Fibroblast of the conjunctiva (primary cell): Measurements from ENCODE around the gene CCM2.

Experiments used
- DNase-seq: peaks from one replicate; pipeline ENCODE4 v3.0.0-alpha.2; 2010; ENCODE audit warnings: low read depth

CCM2 gene

DNA sequence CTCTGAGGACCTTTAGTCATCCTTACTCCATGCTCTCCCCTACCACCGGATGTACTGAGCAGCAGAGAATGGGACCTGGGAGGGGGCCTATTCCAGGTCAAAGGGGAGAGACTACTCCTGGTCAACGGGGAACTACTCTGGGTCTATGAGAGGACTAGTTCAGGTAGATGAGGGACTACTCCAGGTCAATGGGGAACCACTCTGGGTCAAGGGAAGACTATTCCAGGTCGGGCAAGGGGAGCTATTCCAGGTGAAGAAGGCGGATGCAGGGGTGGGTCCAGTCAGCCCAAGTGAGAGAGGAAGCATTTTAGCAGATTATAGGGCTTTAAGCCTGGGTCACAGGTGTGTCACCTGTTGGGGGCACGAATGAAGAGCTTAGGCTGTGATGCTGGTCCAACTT is 35.4 kb downstream of the CCM2 start:
- no peak for DNase-seq

DNA sequence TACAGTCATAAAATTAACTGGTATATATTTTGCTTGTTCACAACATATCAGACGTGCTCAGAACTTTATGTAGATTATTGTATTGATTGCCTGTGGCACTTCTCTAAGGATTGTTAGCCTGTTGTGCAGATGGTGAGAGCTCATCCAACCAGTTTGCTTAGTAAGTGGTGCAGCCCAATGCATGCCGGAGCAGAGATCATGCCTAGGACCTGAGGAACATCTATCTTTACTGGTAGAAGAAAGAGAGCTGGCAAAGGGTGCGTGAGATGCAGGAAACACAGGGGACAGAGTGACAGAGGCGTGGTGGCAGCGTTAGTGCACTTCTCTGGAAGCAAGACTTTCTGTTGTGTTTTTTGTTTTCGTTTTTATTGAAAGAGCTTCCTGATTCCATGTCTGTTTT is 35.9 kb downstream of the CCM2 start:
- DNase-seq, result no peak

DNA sequence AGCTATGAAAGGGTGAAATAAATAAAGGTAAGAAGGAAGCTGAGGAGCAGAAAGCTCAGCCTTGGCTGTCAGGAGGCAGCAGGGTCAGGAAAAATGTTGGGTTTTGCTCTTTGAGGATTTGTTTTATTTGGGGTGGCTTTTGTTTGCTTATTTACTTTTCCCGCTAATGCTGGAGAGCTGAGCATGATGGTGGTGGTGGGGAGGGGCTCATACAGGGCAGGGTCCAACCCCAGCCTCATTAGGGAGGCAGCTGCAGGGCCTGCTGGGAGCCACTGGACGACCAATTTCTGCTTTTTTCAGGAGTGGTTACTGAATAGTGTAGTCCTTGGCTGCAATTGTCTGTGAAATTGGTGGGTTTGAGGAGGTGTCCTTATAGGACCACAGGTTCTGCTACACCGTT is 36.3 kb downstream of the CCM2 start:
- no peak for DNase-seq

DNA sequence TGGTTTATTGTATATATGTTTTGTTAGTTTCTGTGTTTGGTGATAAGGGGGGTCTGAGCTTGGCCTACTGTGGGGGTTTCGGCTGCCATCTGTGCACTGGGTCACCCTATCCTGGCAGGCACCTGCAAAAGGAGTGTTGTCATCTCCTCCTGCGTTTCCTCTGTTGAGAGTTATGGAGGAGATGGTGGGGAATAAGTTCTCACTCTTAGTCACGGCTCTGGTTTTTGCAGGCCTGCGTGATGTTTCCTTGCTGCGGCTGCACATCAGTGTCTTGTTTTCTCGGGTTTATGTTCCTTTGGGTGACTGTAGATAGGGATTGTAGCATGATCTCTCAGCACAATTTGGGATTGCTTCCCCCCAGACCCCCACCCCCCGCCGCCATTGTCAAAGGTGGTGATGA is 36.8 kb downstream of the CCM2 start:
- DNase-seq, result no peak

DNA sequence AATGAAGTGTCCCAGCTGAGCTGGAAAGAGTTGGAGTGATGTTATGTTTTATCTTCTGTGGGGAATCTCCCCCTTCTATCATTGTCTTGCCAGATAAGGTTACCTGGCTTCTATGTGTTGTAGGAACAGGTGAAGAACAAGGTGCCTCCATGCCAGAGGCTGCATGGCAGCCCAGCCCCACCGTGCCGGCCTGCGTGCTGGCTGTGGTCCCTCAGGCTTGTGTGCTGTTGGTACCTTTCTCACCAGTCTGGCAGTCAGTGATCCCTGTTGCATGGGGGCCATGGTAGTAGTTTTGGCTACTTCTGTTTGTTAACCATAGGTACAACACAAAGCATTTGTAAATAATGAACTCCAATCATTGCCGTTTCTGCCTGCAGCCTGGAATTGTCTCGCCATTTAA is 37.9 kb downstream of the CCM2 start:
- DNase-seq, result no peak

DNA sequence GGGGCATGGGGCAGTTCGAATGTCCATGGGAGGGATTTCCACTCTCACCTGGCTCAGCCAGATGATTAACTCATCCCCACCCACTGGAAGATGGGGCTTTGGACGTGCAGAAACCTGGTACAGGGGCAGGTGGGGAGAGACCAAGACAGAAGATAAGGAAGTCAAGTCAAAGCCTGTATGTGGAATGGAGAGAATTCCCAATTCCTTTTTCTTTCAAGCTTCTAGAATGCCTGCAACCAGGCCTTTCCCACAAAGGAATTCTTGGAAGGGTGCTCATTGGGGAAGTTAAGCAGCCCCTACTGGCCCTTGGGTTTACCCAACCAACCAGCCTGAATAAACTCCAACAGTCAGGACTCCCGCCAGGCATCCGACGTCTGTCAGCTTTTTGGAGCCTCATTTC is 39.1 kb downstream of the CCM2 start:
- DNase-seq, result no peak

DNA sequence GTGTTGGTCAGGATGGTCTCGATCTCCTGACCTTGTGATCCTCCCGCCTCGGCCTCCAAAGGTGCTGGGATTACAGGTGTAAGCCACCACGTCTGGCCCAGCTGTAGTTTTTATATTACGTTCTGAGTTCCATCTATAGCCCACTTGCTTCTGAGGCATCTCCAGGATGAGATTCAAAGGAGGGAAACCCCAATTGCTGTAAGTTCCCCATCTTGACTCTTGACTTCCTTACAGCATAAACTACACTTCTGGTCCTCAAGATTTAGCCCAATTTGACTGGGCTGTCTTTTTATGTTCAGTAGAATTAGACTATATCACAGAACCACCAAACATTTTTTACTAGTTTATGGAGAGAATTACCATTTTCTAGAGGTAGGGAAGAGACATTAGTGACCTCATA is 44.3 kb downstream of the CCM2 start:
- DNase-seq, result no peak

DNA sequence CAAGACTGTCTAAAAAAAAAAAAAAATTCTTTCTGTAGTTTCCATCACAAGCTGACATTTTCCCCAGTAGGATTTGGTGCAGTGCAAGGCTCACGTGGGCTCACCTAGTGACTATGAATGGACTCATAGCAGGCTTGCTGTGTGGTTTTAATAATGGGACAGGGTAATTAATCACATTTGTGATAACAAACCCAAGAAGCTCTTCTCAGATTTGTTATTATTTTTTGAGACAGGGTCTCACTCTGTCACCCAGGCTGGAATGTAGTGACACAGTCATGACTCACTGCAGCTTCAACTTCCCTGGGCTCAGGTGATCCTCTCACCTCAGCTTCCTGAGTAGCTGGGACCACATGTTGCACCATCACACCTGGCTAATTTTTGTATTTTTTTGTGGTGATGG is 48.7 kb downstream of the CCM2 start:
- no peak for DNase-seq

DNA sequence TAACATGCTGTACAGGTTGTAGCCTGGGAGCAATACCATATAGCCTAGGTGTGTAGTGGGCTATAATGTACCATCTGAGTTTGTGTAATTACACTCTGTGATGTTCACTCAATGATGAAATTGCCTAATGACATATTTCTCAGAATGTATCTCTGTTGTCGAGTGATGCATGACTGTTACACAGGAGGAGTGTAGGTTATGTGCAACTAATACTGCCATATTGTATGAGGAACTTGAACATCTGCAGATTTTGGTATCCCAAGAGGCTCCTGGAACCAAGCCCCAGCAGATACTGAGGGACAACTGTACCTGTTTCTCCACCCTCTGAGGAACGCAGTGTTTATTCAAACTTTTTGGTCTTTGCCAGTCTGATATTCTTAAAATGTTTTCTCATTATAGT is 50.2 kb downstream of the CCM2 start:
- DNase-seq, result no peak

DNA sequence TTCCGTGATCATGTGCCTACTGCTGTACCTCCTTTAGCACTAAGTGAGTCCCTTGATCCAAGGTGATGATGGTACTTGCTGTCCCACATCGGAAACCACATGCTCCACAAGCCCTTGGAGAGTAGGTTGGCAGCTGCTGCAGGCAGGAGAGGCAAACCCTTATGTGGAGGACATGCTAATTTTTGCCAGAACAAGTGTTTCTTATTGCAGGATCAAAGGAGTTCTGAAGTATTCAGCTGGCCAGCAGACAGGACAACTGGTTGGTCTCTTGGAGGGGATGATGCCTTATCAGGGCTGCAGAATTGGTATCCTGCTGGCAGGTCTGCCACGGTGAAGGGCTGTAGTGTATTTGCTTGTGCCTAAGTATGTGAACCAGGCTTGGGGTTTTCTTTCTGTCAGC is 52.0 kb downstream of the CCM2 start:
- DNase-seq, result no peak

DNA sequence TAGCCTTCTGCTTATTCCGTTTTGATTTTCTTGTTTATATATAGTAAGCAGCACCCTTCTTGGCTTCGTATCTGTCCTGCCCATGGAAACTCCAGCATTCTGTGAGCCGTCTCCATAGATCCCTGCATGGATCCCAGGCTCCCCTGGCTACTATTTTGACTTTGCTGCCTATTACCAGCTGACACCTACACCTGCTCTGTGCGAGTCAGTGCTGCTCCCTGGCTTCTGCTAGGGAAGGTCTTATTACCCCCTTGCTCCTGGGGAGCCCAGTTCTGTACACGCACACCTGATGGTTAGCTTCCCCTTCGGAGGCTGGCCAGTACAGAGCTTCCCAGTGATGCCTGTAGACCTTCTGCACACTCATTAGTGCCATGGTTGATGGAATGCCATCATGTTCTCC is 53.4 kb downstream of the CCM2 start:
- DNase-seq, result no peak

DNA sequence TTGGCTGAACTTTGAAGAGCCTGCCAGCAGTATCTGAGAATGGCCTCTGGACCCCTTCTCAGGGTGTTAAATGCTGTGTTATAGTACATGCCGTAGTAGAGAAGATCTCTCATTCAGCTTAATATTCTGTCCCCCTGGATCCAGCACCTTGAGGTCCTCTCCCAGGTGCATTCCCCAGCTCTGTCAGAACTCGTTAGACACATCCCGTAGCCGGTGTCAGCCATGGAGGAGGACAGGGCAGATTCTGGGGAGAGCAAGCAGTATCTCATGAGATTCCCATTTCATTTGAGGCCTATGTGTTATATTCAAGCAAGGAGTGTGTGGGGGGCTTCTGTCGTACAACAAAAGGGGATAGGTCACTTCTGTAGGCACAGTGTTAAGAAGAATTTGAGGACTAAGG is 53.9 kb downstream of the CCM2 start:
- DNase-seq, result no peak

DNA sequence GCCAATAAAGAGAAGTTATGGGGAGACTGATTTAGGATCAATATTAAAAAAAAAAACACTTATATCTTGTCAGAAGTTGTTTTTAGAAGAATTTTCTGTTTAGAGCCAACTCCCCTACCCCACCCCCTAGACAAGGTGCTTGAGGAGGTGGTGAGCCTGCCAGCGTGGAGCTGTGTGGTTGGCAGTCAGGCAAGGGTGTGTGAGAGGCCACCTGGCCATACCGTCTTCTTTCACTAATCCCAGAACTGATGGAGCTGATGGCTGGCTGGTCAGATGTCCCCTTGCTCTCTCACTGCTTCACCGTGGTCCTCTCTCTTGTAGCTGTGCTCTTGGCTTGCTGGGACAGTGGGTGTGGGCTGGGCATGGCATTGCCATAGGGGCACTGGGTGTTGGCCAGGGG is 54.4 kb downstream of the CCM2 start:
- no peak for DNase-seq

DNA sequence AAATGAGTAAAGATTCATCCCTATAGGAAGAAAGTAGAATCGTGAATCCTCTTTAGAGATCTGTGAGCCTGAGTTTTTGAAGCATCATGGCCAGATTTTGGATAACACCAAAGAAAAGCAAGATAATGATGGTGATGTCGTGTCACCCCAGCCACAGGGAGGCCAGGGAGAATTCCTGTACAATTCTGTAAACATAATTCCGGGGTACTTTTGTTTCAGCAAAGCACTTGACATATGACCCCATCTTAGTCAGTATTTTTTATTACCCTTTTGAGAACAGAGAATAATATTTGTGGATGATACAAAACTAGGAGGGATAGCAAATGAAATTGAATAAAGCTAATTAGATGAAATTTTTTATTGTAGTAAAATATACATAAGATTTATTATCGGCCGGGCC is 55.0 kb downstream of the CCM2 start:
- no peak for DNase-seq

DNA sequence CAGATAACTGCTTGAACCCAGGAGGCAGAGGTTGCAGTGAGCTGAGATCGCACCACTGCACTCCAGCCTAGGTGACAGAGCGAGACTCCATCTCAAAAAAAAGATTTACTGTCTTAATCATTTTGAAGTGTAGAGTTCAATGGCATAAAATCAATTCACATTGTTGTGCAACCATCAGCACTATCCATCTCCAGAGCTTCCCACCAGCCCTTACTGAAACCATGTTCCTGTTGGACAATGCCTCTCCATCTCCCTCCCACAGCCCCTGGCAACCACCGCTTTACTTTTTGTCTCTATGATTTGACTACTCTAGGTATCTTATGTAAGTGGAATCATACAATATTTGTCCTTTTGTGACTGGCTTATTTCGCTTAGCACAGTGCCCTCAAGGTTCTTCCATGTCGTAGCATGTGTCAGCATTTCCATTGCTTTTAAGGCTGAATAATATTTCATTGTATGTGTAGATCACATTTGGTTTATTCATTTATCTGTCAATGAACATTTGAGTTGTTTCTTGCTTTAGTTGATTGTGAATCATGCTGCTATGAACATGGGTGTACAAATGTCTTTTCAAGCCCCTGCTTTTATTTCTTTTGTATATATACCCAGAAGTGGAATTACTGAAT is 55.7 kb downstream of the CCM2 start:
- no peak for DNase-seq

DNA sequence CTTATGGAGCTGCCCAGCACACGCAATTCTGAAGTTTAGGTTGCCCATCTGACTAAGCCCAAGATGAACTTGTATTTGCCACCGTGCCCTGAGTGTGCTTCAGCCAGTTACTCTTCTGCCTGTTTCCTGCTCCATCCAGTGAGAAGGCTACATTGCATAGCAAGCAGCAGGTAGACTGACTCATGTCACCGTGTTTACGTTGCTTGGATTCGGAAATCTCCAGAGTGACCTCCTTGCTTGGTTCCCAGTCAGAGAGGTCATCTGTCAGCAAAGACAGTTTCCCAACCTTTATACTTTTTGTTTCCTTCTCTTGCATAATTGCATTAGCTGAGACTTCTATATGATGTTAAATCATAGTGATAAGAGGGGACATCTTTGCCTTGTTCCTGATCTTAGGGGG is 57.9 kb downstream of the CCM2 start:
- DNase-seq, result no peak

DNA sequence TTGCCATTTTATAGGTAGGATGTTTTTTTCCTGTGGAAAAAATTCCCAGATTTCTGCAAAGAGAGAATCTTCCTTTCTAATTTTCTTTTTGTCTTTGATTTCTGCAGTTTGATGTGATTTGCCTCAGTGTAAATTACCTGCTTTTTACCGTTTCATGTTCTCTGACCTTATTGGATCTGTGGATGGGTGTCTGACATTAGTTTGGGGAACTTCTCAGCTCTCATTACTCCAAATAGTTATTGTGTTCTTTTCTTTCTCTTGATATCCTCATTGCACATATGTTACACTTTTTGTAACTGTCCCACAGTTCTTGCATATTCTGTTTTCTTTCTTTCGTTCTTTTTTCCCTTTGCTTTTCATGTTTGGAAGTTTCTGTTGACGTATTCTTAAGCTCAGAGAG is 60.3 kb downstream of the CCM2 start:
- no peak for DNase-seq

DNA sequence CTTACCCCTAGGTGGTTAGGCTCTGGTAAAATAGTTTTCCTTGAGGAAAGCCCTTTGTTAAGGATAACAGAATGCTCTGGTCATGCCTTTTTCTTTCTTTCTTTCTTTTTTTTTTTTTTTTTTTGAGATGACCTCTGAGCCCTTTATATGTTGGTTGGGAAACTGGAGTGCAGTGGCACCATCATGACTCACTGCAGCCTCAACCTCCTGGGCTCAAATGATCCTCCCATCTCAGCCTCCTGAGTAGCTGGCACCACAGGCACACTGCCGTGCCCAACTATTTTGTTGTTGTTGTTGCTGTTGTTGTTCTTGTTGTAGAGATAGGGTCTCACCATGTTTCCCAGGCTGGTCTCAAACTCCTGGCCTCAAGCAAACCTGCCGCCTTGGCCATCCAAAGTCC is 61.4 kb downstream of the CCM2 start:
- no peak for DNase-seq

DNA sequence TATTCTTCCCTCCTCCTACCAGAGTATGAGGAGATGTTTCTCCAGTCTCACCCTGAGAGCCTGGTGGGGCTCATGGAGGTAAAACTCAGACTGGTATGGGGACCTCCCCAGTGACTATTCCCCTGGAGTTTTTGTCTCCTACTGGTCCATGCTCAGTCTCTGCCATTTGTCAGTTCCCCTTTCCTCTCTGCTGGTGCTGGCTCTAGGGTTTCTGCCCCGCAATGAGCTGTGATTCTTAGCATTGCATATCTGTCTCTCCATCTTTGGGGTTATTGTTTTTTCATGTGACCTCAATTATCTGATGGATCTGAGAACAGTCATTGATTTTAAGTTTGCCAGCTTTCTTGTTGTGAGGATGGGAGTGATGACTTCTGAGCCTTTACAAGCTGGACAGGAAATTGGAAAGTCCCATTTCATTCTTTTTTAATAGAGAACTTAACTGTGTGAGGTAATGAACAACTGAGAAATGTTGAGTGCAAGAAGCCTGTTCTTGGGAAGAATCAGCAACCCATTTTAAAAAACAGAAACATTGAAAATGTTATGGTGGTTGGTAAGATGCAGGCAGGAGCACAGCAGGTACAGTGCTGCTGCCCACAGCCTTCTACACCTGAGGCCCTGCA is 61.9 kb downstream of the CCM2 start:
- no peak for DNase-seq

DNA sequence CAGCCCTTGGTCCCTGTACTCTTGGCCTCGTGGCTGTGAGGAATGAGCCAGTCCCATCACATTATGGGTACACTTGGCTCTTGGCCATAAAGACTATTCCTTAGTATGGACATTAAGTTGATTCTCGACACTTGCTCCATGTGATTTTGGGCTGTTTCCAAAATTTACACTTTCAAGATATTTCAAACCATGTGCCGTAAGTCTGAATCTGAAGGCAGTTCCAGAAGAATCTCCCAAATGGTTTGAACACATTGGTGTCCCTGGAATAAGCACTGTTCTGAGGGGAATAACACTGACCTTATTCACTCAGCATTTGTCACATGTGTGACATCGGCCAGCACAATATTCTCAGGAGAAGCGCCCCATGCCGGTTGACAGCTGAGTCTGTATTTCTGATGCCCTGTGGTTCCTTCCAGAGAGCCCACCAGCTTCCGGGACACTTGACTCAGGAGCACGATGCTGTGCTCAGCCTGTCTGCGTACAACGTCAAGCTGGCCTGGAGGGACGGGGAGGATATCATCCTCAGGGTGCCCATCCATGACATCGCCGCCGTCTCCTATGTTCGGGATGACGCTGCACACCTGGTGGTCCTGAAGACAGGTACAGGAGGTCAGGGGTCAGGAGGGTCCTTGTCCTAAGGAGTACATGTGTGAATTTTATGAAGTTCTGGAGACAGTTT is 64.2 kb downstream of the CCM2 start:
- DNase-seq, result no peak

DNA sequence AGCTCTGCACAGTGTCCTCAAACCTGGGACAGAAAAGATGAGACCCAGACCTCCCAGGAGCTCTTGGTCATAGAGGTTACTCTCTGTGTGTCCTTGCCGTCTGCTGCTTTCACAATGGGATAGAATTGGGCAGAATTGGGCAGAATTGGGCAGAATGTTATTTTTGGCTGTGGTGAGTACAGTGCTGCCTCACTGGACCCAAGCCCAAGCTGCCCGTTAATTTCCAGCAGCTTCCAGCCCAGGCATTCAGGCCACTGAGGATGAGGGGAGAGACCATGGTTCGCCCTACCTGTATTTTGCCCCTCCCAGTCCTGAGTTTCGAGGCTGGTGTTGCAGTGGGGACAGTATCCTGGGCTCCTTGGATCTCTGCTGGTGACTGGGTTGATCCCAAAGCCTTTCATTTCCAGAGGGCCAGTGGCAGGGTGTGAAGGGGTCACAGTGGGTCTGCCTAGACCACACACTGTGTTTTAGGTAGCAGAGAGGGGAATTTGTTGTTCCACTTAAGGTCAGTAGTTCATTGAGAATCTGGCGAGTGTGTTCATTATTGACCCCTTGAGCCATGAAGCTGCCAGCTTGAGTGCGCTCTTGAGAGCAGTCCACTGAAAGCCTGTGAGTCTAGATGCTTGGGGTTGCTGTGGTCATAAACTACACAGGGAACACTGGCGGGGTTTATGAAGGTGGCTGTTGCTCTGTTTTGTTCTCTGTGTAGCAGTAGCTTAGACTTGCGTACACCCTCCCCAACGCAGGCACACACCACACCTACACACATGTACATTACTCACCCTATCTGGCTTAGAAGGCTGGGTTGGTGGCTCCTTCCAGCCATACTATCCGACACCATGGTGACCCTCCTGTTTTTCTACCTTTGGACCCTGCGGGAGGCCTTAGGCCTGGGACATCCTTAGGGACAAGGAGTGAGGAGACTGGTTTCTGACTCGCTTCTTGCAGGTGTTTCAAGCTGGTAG is 65.3 kb downstream of the CCM2 start:
- DNase-seq, result no peak

DNA sequence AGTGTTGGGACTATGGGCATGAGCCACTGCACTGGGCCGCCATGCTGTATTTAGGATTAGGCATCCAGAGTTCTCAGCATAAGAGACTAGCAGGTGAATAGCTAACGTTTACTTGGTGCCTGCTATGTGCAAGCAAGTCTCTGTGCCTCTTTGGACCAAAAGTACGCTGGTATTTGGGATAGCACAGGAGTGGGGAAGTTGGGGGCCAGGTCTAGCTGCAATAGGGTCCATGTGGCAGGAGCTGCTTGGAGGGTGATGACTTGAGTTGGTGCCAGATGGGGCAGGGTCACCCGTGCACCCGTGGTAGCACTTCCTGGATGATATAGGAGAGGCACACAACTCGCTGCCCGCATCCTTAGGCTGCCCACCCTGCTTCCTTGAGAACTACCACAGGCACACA is 66.4 kb downstream of the CCM2 start:
- DNase-seq, result no peak

DNA sequence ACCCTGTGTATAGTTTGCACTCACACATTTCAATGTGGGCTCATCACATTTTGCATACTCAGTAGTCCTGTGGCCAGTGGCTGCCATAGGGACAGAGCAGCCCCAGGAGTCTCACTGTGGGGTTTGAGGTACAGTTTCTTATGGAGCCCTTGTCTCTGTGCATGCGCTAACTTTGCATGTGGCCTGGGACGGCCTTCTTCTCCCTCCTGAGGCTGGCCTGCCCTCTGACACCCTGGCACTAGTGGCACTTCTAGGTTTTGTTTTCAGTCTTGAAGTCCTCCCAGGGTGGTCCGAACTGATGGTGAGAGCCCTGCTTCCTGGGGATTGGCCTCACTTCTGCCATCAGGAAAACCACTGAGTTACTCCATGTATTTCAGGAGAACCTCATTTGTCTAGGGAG is 67.6 kb downstream of the CCM2 start:
- DNase-seq, result no peak
